ENCODE data around the gene BRSK2.
A peak's percentile ranks its signal among the peaks of the same experiment; 100 is the strongest.

BRSK2 gene

DNA sequence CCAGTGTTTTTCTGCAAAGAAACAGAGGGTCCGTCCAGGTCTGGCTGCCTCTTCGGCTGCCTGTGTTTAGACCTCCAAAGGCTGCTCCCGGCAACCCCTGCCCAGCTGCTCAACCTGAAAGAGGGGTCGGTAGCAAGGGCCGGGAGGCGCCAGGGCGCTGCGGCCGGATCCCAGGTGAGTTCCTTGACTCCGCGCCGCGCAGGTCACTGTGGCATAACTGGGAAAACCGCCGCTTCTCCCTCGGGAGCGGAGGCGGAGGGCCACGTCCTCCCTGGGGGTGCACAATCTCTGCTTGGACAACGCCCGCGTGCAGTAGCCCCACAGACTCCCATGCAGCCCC is 1.0 kb upstream of the BRSK2 start:
- no peak overlapping the region for H3K27ac ChIP-seq (ENCODE audit: low read length)
- no peaks in the 10 kb centered on the region for H3K9me3 ChIP-seq (ENCODE audit: control insufficient read depth, insufficient read depth, low read length)
- no peaks in the 10 kb centered on the region; the same call in 1 of the 2 replicates for H3K36me3 ChIP-seq (ENCODE audit: control insufficient read depth, insufficient read depth, low read length)
- WGBS (ENCODE audit: insufficient coverage, insufficient read length), result no CpG with 5 or more reads among the region's 22 CpGs
- no peak for DNase-seq (ENCODE audit: low read depth, low spot score)
- H3K4me1 ChIP-seq (ENCODE audit: control insufficient read depth, insufficient read depth, low read length), result peaks cover 7% of the 10 kb centered on the region
- peak overlapping the region; percentile 53 for H3K4me3 ChIP-seq (ENCODE audit: low read length)
- peaks cover 2% of the 10 kb centered on the region; the same call in 1 of the 2 replicates for H3K27me3 ChIP-seq (ENCODE audit: control insufficient read depth, insufficient read depth, low read length)

DNA sequence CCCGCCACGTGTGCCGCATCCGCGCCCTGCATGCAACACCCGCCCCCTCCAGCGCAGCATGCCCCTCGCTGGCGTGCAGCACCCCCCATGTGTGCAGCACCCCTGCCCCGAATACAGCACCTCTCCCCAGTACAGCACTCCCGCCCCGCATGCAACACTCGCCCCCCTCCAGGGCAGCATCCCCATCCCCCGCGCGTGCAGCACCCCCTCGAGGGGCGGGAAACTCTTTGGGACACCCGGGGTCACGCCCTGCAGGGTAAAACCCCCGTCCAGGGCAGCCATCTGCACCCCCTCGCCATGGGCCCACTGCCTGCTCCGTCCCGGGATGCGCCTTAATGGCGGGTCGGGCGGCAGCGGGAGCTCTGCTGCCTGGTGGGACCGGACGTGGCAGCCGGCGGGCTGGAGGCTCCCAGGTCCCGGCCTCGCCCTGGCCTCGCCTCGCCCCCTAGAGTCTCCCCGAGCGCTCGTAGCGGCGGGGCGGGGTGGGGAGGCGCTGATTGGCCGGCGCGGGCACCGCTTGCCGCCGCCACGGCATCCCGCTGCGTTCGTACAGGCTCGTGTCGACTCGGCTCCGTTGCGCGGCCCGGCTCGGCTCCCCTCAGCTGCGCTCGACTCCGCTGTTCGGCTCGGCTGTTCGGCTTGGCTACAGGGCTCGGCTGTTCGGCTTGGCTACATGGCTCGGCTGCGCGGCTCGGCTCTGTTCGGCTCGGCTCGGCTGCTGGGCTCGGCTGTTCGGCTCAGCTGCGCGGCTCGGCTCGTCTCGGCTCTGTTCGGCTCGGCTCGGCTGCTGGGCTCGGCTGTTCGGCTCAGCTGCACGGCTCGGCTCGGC is 417 bp upstream of the BRSK2 start:
- no CpG with 5 or more reads among the region's 92 CpGs for WGBS (ENCODE audit: insufficient coverage, insufficient read length)
- H3K4me3 ChIP-seq (ENCODE audit: low read length), result peak overlapping the region; percentile 53
- H3K4me1 ChIP-seq (ENCODE audit: control insufficient read depth, insufficient read depth, low read length), result peaks cover 7% of the 10 kb centered on the region
- H3K9me3 ChIP-seq (ENCODE audit: control insufficient read depth, insufficient read depth, low read length), result no peaks in the 10 kb centered on the region
- no peaks in the 10 kb centered on the region; the same call in 1 of the 2 replicates for H3K36me3 ChIP-seq (ENCODE audit: control insufficient read depth, insufficient read depth, low read length)
- H3K27me3 ChIP-seq (ENCODE audit: control insufficient read depth, insufficient read depth, low read length), result peaks cover 2% of the 10 kb centered on the region; the same call in 1 of the 2 replicates
- DNase-seq (ENCODE audit: low read depth, low spot score), result peak; percentile 90
- no peak overlapping the region for H3K27ac ChIP-seq (ENCODE audit: low read length)

DNA sequence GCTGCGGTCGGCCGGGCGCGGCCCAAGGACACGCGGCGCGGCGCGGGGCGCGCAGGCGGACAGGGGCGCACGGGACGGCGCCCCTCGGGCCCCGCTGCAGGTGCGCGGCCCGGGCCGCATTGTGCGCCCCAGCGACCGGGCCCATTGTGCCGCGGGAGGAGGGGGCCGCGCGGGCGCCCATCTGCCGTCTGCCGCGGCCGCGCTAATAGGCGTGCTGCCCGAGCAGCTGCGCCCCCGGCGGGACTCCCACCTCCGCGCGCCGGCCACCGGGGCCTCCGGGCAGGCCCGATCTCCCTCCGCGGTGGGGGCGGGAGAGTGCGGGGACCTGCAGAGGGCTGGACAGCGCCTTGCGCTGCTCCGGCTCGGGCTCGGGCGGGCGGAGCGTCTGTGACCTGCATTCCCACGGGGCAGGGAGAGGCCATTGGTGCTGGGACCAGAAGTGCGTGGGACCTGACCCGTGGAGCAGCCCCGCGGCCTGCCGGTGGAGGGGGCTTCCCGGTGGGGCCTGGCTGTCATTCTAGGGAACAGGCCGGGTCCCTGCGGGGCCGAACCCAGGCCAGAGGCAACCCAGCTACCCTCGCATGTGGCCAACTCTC is 933 bp downstream of the BRSK2 start:
- Histone ChIP-seq H3K9me3 (ENCODE audit: control insufficient read depth, insufficient read depth, low read length) (no peaks in the 10 kb centered on the region), H3K27me3 (ENCODE audit: control insufficient read depth, insufficient read depth, low read length) (peaks cover 2% of the 10 kb centered on the region; the same call in 1 of the 2 replicates), H3K4me1 (ENCODE audit: control insufficient read depth, insufficient read depth, low read length) (peaks cover 7% of the 10 kb centered on the region), H3K4me3 (ENCODE audit: low read length) (peak overlapping the region; percentile 53), H3K36me3 (ENCODE audit: control insufficient read depth, insufficient read depth, low read length) (no peaks in the 10 kb centered on the region; the same call in 1 of the 2 replicates), H3K27ac (ENCODE audit: low read length) (no peak overlapping the region)
- no CpG with 5 or more reads among the region's 73 CpGs for WGBS (ENCODE audit: insufficient coverage, insufficient read length)
- no peak for DNase-seq (ENCODE audit: low read depth, low spot score)

DNA sequence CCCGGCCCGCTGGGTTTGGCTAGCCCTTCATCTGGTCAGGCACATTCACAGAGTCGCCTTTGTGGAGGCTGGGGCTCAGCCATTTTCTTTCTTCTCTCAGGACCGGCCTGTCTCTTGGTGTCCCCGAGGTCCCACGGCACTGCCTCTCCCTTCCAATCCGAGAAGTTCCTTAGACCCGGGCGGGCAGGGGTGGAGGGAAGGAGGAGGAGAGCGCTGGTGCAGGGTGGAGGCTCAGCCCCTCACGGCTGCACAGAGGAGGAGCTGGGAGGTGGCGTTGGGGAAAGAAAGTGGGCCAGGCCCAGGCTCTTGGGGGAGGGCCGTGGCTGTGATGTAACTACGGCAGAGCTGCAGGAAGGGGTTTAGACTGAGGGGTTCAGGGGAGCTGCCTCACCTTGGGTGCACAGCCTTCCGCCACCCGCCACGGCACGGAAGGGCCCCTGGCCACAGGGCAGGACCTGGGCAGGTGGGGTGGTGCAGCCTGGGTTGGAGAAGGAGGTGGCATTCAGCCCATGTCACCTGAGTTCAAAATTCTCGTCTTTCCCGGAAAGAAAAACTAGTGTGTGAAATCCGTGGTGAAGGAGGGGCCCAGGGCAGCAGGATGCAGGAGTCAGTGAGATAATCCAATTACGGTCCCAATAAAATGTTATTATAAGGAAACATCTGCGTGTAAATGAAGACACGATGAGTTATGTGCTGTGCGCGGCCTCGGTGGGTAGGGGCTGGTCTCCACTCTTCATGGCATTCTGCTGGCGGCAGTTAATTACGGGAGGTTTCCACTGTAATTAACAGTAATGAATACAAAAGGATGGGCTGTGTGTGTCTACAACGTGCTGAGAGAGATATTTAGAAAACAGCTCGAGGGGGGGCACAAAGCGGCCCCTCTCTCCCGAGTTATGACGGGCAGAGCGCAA is 1.7 kb downstream of the BRSK2 start:
- no CpG with 5 or more reads among the region's 35 CpGs for WGBS (ENCODE audit: insufficient coverage, insufficient read length)
- DNase-seq (ENCODE audit: low read depth, low spot score), result no peak

DNA sequence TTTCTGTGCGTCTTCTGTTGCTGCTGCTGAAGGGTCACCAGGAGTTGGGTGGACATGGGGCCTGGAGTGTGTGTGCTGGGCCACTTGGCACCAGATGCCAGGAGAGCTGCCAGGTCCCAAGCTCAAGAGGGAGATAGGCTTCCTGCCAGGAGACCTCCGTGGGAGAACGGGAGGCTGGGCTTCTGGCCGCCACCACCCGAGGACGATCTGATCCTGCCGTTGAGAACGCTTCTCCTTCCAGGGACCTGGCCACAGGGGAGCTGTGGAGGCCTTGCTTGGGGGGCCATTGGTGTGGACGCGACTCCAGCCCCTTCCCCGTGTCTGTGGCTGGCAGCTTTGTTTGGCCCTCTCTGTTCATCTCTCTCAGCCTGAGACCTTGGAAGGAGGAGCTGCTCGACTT is 2.4 kb downstream of the BRSK2 start:
- peaks cover 2% of the 10 kb centered on the region; the same call in 1 of the 2 replicates for H3K27me3 ChIP-seq (ENCODE audit: control insufficient read depth, insufficient read depth, low read length)
- no peaks in the 10 kb centered on the region; the same call in 1 of the 2 replicates for H3K36me3 ChIP-seq (ENCODE audit: control insufficient read depth, insufficient read depth, low read length)

More for the DNA sequence above, 1.7 kb downstream of the BRSK2 start:
- peak overlapping the region; percentile 53; the same call in 1 of the 2 replicates for H3K4me3 ChIP-seq (ENCODE audit: low read length)
- H3K27me3 ChIP-seq (ENCODE audit: control insufficient read depth, insufficient read depth, low read length), result peaks cover 2% of the 10 kb centered on the region; the same call in 1 of the 2 replicates
- peaks cover 7% of the 10 kb centered on the region for H3K4me1 ChIP-seq (ENCODE audit: control insufficient read depth, insufficient read depth, low read length)
- H3K9me3 ChIP-seq (ENCODE audit: control insufficient read depth, insufficient read depth, low read length), result no peaks in the 10 kb centered on the region
- no peak overlapping the region for H3K27ac ChIP-seq (ENCODE audit: low read length)
- H3K36me3 ChIP-seq (ENCODE audit: control insufficient read depth, insufficient read depth, low read length), result no peaks in the 10 kb centered on the region; the same call in 1 of the 2 replicates

DNA sequence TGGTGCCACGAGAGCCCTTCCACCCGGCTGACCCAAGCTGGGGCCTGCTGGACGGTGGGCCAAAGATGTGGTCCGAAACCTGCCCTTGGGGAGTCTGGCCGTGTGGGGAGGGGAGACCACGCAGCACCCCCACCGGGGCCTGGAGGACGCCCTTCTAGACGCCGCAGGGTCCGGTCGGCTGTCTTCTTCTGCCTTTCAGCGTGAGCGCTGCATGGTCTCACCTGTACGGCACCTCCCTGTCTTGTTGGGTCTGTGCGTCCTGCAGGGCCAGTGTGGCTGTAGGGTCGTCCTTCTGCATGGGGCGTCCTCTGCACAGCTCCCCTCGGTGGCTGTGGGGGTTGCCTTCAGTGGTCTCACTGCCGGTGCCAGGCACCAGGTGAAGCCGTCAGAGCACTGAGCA is 2.8 kb downstream of the BRSK2 start:
- Histone ChIP-seq H3K27ac (ENCODE audit: low read length) (no peak overlapping the region), H3K36me3 (ENCODE audit: control insufficient read depth, insufficient read depth, low read length) (no peaks in the 10 kb centered on the region; the same call in 1 of the 2 replicates), H3K27me3 (ENCODE audit: control insufficient read depth, insufficient read depth, low read length) (peaks cover 2% of the 10 kb centered on the region; the same call in 1 of the 2 replicates), H3K9me3 (ENCODE audit: control insufficient read depth, insufficient read depth, low read length) (no peaks in the 10 kb centered on the region), H3K4me3 (ENCODE audit: low read length) (no peak overlapping the region), H3K4me1 (ENCODE audit: control insufficient read depth, insufficient read depth, low read length) (peaks cover 7% of the 10 kb centered on the region)
- WGBS (ENCODE audit: insufficient coverage, insufficient read length), result no CpG with 5 or more reads among the region's 21 CpGs
- no peak for DNase-seq (ENCODE audit: low read depth, low spot score)

More for the DNA sequence above, 2.4 kb downstream of the BRSK2 start:
- H3K4me3 ChIP-seq (ENCODE audit: low read length), result no peak overlapping the region
- H3K27ac ChIP-seq (ENCODE audit: low read length), result no peak overlapping the region
- no CpG with 5 or more reads among the region's 12 CpGs for WGBS (ENCODE audit: insufficient coverage, insufficient read length)
- H3K4me1 ChIP-seq (ENCODE audit: control insufficient read depth, insufficient read depth, low read length), result peaks cover 7% of the 10 kb centered on the region
- no peaks in the 10 kb centered on the region for H3K9me3 ChIP-seq (ENCODE audit: control insufficient read depth, insufficient read depth, low read length)
- DNase-seq (ENCODE audit: low read depth, low spot score), result no peak

DNA sequence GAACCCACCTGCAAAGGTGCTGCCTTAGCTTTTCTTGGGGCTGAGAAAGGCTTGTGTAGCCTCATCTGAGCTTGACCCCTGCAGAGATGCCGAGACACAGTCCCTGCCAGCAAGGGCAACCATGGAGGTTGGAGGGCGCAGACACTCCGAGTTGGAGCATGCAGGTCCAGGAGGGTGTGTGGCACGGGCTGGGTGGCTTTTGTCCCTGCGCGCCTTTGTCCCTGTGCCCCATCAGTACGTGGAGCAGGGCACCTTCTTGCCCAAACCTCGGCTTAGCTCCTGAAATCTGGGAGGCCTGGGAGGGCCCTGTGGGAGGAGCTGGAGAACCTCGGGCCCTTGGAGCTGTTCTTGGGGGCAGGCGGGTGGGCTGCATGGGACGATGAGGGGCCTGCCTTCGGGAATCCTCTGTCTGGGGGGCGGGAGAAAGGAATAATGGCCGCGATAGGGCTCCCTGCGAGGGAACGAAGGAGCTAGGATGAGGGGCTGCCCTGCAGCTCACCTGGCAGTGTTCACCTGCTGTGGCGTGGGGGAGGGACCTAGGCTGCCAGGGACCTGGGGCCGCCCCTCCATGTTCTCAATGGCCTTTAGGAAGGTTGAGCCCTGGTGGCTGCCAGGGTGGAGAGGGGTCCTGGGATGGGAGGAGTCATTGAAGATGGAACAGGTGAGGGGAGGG is 3.4 kb downstream of the BRSK2 start:
- no peak for DNase-seq (ENCODE audit: low read depth, low spot score)
- H3K27me3 ChIP-seq (ENCODE audit: control insufficient read depth, insufficient read depth, low read length), result peaks cover 2% of the 10 kb centered on the region; the same call in 1 of the 2 replicates
- H3K36me3 ChIP-seq (ENCODE audit: control insufficient read depth, insufficient read depth, low read length), result no peaks in the 10 kb centered on the region; the same call in 1 of the 2 replicates
- peaks cover 7% of the 10 kb centered on the region for H3K4me1 ChIP-seq (ENCODE audit: control insufficient read depth, insufficient read depth, low read length)
- no peak overlapping the region for H3K4me3 ChIP-seq (ENCODE audit: low read length)
- WGBS (ENCODE audit: insufficient coverage, insufficient read length), result no CpG with 5 or more reads among the region's 19 CpGs
- H3K27ac ChIP-seq (ENCODE audit: low read length), result no peak overlapping the region
- no peaks in the 10 kb centered on the region for H3K9me3 ChIP-seq (ENCODE audit: control insufficient read depth, insufficient read depth, low read length)

DNA sequence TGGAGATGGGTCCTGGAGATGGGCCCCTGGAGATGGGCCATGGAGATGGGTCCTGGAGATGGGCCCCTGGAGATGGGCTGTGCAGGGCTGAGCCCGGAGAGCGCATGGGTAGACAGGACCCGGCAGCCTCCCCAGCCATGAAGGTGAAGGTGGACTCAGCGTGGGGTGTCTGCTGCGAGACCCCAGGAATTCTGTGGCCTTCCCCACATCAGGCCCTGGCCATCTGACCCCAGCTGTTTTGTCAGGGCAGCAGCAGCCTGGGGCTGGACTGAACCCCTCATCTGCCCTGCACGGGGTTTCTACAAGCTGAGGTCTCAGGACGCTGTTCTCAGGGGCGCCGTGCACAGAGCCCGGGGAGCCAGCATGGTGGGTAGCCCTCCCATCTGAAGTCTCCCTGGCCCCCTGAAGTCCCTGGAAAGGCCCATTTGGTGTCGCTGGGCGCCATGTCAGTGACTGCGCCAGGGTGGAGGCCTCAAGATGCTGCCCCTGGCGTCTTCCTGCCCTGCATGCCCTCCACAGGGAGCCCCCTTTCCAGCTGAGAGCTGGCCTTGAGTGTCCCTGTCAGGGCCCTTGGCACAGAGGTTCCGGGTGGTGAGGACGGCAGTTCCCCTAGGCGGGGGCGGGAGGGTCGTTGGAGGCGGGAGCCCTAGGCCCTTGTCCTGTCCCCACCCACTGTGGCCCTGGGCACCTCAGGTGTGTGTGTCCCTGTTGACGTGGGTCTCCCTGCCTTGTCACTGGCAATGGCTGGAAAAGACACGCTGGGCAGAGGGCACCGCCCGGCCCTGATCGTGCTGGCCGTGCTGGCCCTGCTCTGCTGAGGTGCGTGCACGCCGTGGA is 5.4 kb downstream of the BRSK2 start:
- Histone ChIP-seq H3K27me3 (ENCODE audit: control insufficient read depth, insufficient read depth, low read length) (no peaks in the 10 kb centered on the region), H3K36me3 (ENCODE audit: control insufficient read depth, insufficient read depth, low read length) (no peaks in the 10 kb centered on the region; the same call in 1 of the 2 replicates), H3K9me3 (ENCODE audit: control insufficient read depth, insufficient read depth, low read length) (no peaks in the 10 kb centered on the region), H3K4me1 (ENCODE audit: control insufficient read depth, insufficient read depth, low read length) (peaks cover 2% of the 10 kb centered on the region; the same call in 1 of the 2 replicates), H3K27ac (ENCODE audit: low read length) (no peak overlapping the region), H3K4me3 (ENCODE audit: low read length) (no peak overlapping the region)
- no peak for DNase-seq (ENCODE audit: low read depth, low spot score)
- no CpG with 5 or more reads among the region's 29 CpGs for WGBS (ENCODE audit: insufficient coverage, insufficient read length)

DNA sequence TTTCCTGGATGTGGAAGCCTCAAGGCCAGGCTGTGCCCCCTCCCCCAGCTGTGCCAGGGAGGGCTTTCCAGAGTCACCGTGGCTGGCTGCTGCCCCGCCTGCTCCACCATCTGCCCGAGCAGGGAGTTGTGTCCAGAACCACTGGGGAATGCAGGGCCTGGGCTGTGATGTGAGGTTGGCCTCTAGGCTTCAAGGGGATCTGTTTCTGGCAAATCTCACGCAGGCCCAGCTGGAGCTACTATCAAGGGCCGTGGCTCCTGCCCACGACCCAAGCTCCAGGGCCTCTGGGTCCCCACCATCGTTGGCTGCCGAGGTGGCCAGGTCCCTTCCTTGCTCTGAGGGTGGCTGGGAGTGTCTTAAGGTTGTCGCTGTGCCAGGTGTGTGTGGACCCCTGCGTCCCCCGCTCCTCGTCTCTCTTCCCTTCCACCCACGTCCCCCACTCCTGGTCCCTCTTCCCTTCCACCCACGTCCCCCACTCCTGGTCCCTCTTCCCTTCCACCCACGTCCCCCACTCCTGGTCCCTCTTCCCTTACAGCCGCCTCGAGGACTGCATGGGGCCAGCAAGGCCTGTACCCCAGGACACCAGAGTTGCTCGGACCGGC is 6.1 kb downstream of the BRSK2 start:
- Histone ChIP-seq H3K27me3 (ENCODE audit: control insufficient read depth, insufficient read depth, low read length) (no peaks in the 10 kb centered on the region), H3K9me3 (ENCODE audit: control insufficient read depth, insufficient read depth, low read length) (no peaks in the 10 kb centered on the region), H3K4me1 (ENCODE audit: control insufficient read depth, insufficient read depth, low read length) (peaks cover 2% of the 10 kb centered on the region; the same call in 1 of the 2 replicates), H3K4me3 (ENCODE audit: low read length) (no peak overlapping the region), H3K36me3 (ENCODE audit: control insufficient read depth, insufficient read depth, low read length) (no peaks in the 10 kb centered on the region; the same call in 1 of the 2 replicates), H3K27ac (ENCODE audit: low read length) (no peak overlapping the region)
- no CpG with 5 or more reads among the region's 19 CpGs for WGBS (ENCODE audit: insufficient coverage, insufficient read length)
- DNase-seq (ENCODE audit: low read depth, low spot score), result no peak

Measured in iPS DF 6.9 (cell line).